Vagina (tissue), 2 donors: ENCODE data around the gene CFAP74. TPM values are rescaled to one million over a fixed set of nuclear protein-coding genes. Genes with fewer than 3 reads are reported as not detected.
"Not testable (repeated sequence)": the region's sequence is repeated elsewhere in the genome, so short reads cannot be mapped to it uniquely, and the experiment has no call there.

Experiments used
- DNase-seq, 2 donors: peaks; one replicate each; pipeline ENCODE4 v3.0.0-alpha.2; 2017; ENCODE audit errors: extremely low spot score in 2 of 2
- H3K27ac ChIP-seq: fragments of 200-600 bp; sonication (generic); one replicate; pipeline ENCODE4 v1.5.1; 2019
- H3K27me3 ChIP-seq: fragments of 200-600 bp; sonication (generic); one replicate; pipeline ENCODE4 v1.5.1; 2019
- H3K36me3 ChIP-seq, 2 donors: fragments of 200-600 bp; sonication (generic); one replicate each; pipeline ENCODE4 v1.5.1; 2017 to 2019
- H3K4me1 ChIP-seq: fragments of 200-600 bp; sonication (generic); one replicate; pipeline ENCODE4 v1.5.1; 2019
- H3K4me3 ChIP-seq, 2 donors: fragments of 200-600 bp; sonication (generic); 1 replicate in 1 of 2; 2 replicates in 1 of 2; pipeline ENCODE4 v1.5.1; 2016 to 2019
- H3K9me3 ChIP-seq: fragments of 200-600 bp; sonication (generic); one replicate; pipeline ENCODE4 v1.5.1; 2019
- CTCF ChIP-seq, 3 experiments: fragments of 450-650 bp in 2 of 3; fragments of 200-600 bp in 1 of 3; sonication (generic) in 1 of 3; IDR thresholded peaks; one replicate each; pipeline ENCODE4 v1.5.1; 2017 to 2019; ENCODE audit warnings: antibody characterized with exemption in 3 of 3, mild to moderate bottlenecking in 2 of 3, moderate library complexity in 2 of 3
- POLR2A ChIP-seq, 2 donors: fragments of 450-650 bp; IDR thresholded peaks; one replicate each; pipeline ENCODE4 v1.6.1; 2017; ENCODE audit warnings: antibody characterized with exemption in 2 of 2, mild to moderate bottlenecking in 2 of 2, moderate library complexity in 2 of 2
- POLR2AphosphoS5 ChIP-seq, 2 donors: sonication (generic); formaldehyde crosslinking; IDR thresholded peaks; one replicate each; pipeline ENCODE4 v1.9.0; 2017; ENCODE audit warnings: antibody characterized with exemption in 2 of 2, mild to moderate bottlenecking in 2 of 2, low read depth in 1 of 2; ENCODE audit not compliant: insufficient read depth in 1 of 2
- intact Hi-C: fragments of 100-400 bp; cut with DNase I; formaldehyde crosslinking; loops from one replicate; pipeline ENCODE4 v1.15.1; 2023
- total RNA-seq: library from RNA; depleted of rRNA; stranded (reverse); fragments of >200 nt; gene quantifications from one replicate; pipeline ENCODE4 v1.2.3, GENCODE V29; 2016

Gene CFAP74
- total RNA-seq, 1 donor from 2014 or later, result not detected

DNA sequence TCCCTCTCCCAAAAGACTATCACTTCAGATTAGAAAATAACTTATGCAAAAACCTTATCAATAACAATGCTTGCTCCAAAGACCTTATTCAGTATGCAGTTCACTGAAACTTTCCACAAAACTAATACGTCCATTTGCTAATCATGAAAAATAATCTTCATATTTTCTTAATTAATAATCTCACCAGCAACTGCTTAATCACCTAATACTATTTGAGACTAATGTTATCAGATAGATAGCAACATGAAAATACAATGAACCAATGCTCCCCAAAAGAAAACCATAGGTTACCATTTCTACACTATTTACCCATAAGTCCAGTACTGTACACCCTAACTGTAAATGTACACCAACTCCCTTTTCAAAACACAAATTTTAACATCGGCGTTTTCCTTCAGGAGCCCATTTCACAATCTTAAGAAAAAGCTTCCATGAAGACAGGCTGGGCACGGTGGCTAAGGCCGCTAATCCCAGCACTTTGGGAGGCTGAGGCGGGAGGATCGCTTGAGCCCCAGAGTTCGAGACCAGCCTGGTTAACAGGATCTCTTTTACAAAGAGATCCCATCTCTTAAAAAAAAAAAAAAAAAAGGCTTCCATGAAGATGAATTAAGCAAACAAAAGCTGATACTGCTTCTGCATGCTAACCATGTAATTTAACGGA lies 114.4 kb downstream of the CFAP74 start:
- Histone ChIP-seq H3K4me3 (peak overlapping the region; percentile 86 to 92), H3K4me1 (peaks cover 79% of the 10 kb centered on the region), H3K36me3 (no peaks in the 10 kb centered on the region), H3K27ac (peak overlapping the region; percentile 94), H3K27me3 (no peaks in the 10 kb centered on the region), H3K9me3 (no peaks in the 10 kb centered on the region)
- TF ChIP-seq CTCF (IDR thresholded peaks at IDR 0.05) (no peak), POLR2A (IDR thresholded peaks at IDR 0.05) (no peak), POLR2AphosphoS5 (IDR thresholded peaks at IDR 0.05; ENCODE audit: insufficient read depth in 1 of 2, low read depth in 1 of 2) (no peak)
- intact Hi-C loops, result no loop called here
- no peak for DNase-seq

- DNase-seq, H3K4me3 ChIP-seq, H3K9me3 ChIP-seq, H3K27me3 ChIP-seq, H3K27ac ChIP-seq, intact Hi-C loops, H3K36me3 ChIP-seq: not testable (repeated sequence)
- peaks cover 93% of the 10 kb centered on the region for H3K4me1 ChIP-seq
Measured at GRCh38 chr1:1883890-1884289, 119.7 kb downstream of the CFAP74 start.

GRCh38 chr1:1883092-1883873 lies 120.3 kb downstream of the CFAP74 start:
- Histone ChIP-seq H3K27ac (no peak overlapping the region), H3K9me3 (no peaks in the 10 kb centered on the region), H3K27me3 (no peaks in the 10 kb centered on the region), H3K4me3 (no peak overlapping the region), H3K4me1 (peaks cover 93% of the 10 kb centered on the region), H3K36me3 (no peaks in the 10 kb centered on the region)
- no peak for DNase-seq
- no peak for TF ChIP-seq CTCF (IDR thresholded peaks at IDR 0.05)
- TF ChIP-seq POLR2A (IDR thresholded peaks at IDR 0.05), result no peak
- no peak for TF ChIP-seq POLR2AphosphoS5 (IDR thresholded peaks at IDR 0.05; ENCODE audit: insufficient read depth in 1 of 2, low read depth in 1 of 2)
- intact Hi-C loops, result no loop called here

- H3K27me3 ChIP-seq, result no peaks in the 10 kb centered on the region
- TF ChIP-seq CTCF (IDR thresholded peaks at IDR 0.05) (no peak), POLR2A (IDR thresholded peaks at IDR 0.05) (no peak), POLR2AphosphoS5 (IDR thresholded peaks at IDR 0.05; ENCODE audit: insufficient read depth in 1 of 2, low read depth in 1 of 2) (no peak)
- H3K4me1 ChIP-seq, result peaks cover 93% of the 10 kb centered on the region
- no peaks in the 10 kb centered on the region for H3K9me3 ChIP-seq
- no peaks in the 10 kb centered on the region for H3K36me3 ChIP-seq
- H3K4me3 ChIP-seq, result no peak overlapping the region
- no peak overlapping the region for H3K27ac ChIP-seq
- no peak for DNase-seq
- intact Hi-C loops, result no loop called here
Measured at GRCh38 chr1:1881727-1882126, 121.9 kb downstream of the CFAP74 start.

DNA sequence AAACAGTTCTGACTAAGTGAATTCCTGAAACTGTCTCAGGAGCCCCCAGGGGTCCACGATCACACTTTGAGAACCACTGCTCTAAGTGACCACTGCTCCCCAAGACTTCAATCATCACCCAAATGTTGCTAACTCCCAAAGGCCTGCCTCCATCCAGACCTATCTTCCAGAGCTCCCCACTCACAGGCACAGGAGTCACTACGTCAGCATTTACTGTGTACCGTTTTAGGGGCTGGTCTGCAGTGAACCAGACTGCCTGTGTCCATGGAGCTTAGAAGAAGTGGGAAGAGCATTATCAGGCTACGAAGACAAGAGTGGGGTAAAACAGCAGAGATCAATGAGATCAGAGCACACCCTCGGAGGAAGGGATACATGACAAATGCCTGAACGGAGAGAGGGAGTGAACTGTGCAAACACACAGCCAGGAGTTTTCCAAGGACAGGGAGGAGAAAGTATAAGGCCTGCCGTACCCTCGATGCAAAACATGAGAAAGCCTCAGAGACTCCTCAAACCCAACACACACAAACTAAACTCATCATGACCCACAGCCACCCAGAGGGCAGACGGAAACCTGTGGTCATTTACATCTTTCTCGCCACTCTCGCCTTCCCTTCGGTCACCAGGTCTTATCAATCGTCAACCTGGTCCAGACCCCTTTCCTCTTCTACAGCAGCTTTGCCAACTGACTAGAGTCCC lies 122.8 kb downstream of the CFAP74 start:
- TF ChIP-seq POLR2AphosphoS5 (IDR thresholded peaks at IDR 0.05; ENCODE audit: insufficient read depth in 1 of 2, low read depth in 1 of 2), result no peak
- TF ChIP-seq POLR2A (IDR thresholded peaks at IDR 0.05), result no peak
- TF ChIP-seq CTCF (IDR thresholded peaks at IDR 0.05), result no peak
- Histone ChIP-seq H3K4me3 (no peak overlapping the region), H3K4me1 (peaks cover 93% of the 10 kb centered on the region), H3K9me3 (no peaks in the 10 kb centered on the region), H3K36me3 (no peaks in the 10 kb centered on the region), H3K27me3 (no peaks in the 10 kb centered on the region), H3K27ac (no peak overlapping the region)
- intact Hi-C loops, result no loop called here
- no peak for DNase-seq
